Endometrium (tissue), 2 donors: ENCODE results near the gene DUS4L.
A peak's percentile ranks its signal among the peaks of the same experiment; 100 is the strongest.

ENCODE experiments used
- FAIRE-seq: peaks from 2 replicates; lab custom pipeline; 2012; peaks lifted over from hg19 to GRCh38; lab: Jason Lieb, UNC
- donor health status: control.
- donor health status: control.

DUS4L gene

GRCh38 chr7:107580716-107581383 lies 17.1 kb downstream of the DUS4L start:
- no peak for FAIRE-seq

DNA sequence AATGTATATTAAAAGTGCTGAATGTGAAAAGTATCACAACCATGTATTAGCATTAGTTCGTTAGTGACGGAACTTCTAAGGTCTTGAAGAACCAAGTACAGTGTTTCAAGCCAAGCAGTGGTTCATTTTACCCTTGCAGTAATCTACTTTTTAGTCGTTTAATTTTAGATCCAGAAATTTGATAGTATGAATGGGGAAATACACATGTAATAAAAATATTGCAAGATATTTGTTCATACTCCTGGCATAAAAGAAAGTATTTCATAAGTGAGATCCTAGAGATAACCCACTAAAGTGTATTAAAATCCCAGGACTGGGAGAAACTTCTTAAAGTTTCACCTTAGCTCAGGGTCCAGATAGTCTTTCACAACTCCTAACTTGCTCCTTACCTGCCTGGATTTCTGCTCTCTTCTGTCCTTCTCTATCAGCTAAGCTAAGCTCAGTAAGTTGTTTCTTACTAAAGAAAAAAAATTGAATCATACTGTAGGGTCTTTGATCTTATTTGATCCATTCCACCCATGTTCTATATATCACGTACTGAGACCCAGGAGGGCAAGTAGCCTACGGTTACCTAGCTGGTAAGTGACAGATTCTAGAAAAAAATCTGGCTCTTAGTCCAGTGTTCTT lies 17.7 kb downstream of the DUS4L start:
- no peak for FAIRE-seq

- FAIRE-seq, result no peak
Measured at GRCh38 chr7:107582875-107583274, 19.1 kb downstream of the DUS4L start.

- no peak for FAIRE-seq
Measured at GRCh38 chr7:107584716-107585115, 20.9 kb downstream of the DUS4L start.

DNA sequence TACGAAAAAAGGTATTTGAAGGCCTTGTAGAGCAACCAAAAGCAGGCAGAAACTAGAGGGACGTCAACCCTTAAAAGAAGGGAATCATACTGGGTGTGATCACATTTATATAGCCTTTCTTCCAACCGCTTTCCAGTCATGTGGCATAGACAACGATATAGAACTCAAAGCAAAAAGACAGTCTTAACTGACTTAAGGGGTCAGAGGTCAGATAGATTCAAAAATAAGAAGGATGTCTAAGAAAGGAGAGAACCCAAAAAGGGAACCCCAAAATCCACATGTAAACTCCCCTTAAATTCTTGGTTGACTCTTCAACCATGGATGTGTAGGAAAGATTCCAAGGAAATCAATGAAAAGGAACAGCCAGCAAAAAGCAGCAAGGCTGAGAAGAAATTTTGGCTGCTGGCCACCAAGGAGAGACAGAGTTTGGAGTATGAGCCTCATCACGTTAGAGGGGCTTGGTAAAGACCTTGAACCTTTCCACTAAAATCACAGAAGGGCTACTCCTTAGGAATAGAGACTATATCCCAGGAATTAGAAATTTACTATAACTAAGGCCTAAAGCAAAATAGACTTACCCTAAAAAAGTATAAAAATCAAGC lies 24.9 kb downstream of the DUS4L start:
- FAIRE-seq, result no peak

DNA sequence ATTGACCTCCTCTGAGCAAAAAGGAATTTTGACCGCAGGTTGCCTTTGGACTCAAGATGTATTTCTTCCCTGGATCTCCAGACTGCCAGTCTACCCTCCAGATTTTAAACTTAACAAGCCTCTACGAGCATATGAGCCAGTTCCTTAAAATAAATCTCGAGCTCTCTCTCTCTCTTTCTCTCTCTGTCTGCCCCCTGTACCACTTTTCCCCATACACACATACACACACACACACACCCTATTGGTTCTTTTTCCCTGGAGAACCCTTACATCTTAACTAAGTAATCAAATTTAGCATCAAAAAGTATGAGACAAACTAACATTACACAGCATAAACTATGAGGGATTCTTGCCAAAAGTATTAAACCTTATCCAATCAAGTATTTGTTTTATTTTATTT lies 27.6 kb downstream of the DUS4L start:
- peak; percentile 43 for FAIRE-seq

- no peak for FAIRE-seq
Measured at GRCh38 chr7:107592361-107593024, 28.7 kb downstream of the DUS4L start.

- FAIRE-seq, result no peak
Measured at GRCh38 chr7:107593025-107593410, 29.2 kb downstream of the DUS4L start.

GRCh38 chr7:107594961-107595737 lies 31.4 kb downstream of the DUS4L start:
- FAIRE-seq, result no peak

DNA sequence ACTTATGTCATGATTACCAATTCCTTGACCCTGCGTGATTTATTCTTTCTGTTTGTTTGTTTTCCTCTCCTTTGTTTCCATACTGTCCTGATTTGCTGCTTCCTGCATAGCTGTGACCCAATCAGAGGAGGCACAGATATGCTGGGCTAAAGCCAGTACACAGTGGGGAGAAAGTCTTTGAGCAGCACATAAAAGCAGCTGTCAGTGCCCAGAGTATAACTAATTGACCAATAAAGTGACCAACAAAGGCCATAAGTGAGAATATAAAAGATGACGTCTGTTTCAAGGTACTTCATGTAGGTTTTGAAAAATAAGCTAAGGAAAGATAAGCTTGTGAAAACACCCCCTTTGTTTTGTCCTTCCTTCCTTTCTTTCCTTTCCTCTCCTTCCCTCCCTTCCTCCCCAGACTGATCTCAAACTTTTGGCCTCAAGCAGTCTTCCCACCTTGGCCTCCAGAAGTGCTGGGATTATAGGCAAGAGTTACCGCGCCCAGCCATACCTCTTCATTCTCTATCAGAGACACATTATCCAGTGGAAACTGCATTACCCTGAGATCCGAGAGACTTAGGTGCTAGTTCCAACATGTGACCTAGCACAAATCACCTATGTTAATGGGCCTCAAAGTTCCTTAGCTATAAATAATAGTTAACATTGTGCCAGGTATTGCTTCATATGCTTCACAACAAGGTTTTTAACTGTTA lies 33.3 kb downstream of the DUS4L start:
- no peak for FAIRE-seq

DNA sequence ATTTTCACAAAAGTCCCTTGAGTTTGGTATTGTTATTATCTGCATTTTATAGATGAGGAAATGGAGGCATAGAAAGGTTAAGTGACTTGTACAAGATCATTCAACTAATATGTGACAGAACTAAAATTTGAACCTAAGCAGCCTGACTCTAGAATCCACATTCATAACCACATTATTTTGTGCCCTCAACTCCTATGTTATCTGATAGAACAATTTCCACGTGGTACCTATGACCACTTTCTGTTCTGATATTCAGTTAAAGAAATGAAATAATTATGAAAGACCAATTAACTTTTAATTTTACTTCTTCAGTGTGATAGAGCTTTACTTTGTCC lies 33.8 kb downstream of the DUS4L start:
- peak; percentile 12 for FAIRE-seq

DNA sequence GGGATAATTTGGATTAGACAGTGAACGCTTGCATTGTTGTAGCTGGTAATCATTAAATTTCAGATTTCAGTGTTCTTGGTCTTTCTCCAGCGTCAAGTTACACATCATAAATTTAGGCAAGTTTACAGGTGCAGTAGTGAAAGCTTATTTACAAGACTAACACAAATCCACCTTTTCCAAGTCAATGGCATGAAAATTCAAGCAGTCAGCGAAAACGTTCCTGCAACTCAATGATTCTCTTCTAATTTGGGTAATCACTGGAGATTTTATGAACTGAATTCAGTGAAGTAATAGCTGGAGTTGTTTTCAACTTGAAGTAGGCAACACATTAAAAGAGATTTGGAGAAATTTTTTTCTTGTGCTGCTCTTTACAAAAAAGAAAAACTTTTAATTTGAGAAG lies 34.2 kb downstream of the DUS4L start:
- no peak for FAIRE-seq

- FAIRE-seq, result no peak
Measured at GRCh38 chr7:107599262-107599661, 35.5 kb downstream of the DUS4L start.

GRCh38 chr7:107600816-107601215 lies 37.0 kb downstream of the DUS4L start:
- no peak for FAIRE-seq

- FAIRE-seq, result no peak
Measured at GRCh38 chr7:107605218-107605815, 41.5 kb downstream of the DUS4L start.

DNA sequence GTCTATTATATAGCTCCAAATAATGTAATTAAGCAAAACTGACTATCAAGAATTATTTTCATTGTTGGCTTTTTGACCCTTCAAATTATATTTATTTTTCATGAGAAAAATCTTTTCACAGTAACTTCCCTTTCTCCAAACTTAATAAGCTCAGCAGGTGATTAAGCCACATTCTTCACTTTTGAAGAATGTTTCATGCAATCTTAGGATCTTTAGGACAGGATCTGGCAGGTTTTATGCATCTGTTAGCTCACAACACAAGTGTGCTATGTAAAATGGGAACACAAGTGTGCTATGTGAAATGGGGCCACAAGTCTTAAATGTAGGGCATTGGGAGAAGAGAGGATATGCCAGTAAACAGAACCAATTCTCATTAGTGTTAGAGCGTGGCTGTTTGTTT lies 42.5 kb downstream of the DUS4L start:
- FAIRE-seq, result no peak

GRCh38 chr7:107609811-107610261 lies 46.1 kb downstream of the DUS4L start:
- FAIRE-seq, result no peak

GRCh38 chr7:107610323-107610722 lies 46.6 kb downstream of the DUS4L start:
- FAIRE-seq, result no peak

DNA sequence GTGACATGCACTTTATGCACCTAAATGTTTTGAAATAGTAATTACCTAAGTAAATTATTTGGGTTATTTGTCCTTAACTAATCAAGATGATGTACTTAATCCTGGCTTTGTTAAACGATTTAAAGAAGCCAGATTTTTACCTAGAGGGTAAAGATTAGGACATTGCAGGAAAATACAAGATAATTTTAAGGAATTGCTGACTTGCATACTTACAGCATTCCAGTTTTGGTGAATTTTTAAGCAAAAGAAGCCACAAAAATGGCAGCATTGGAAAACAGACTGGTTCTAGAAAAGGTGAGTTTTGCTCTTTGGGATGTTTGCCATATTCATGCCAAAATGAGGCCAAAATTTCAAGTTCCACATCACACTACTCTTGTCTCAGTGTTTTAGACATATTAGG lies 49.7 kb downstream of the DUS4L start:
- no peak for FAIRE-seq

GRCh38 chr7:107613948-107614347 lies 50.2 kb downstream of the DUS4L start:
- FAIRE-seq, result no peak

DNA sequence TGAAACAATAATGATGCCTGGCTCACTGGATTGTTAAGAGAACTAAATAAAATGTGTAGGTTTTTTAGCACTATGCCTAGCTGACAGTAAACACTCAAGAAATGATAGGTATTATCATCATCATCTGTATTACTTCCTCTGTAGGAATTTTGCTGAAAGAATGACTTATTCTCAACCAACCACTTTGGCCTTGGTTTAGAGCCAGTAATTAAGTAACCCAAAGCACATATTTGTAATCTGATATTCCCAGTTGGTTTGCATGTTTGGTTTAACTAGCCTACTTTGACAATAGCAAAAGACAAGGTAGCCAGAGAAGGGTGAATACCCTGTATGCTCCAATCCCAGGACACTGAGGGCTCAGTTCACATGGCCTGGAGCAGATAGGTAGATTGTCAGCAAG lies 50.7 kb downstream of the DUS4L start:
- FAIRE-seq, result no peak
